ENCODE measurements around the gene TNS3.

The TNS3 gene

GRCh38 chr7:47580811-47581331, 1.0 kb downstream of the TNS3 start:
- no peak for FAIRE-seq

GRCh38 chr7:47580175-47580706, 1.7 kb downstream of the TNS3 start:
- FAIRE-seq: no peak

- FAIRE-seq: no peak
Observed at GRCh38 chr7:47579458-47579857, 2.5 kb downstream of the TNS3 start.

- no peak for FAIRE-seq
Observed at GRCh38 chr7:47578579-47579270, 3.2 kb downstream of the TNS3 start.

- no peak for FAIRE-seq
Observed at GRCh38 chr7:47577321-47577919, 4.5 kb downstream of the TNS3 start.

GRCh38 chr7:47576866-47577306, 5.0 kb downstream of the TNS3 start:
- no peak for FAIRE-seq

- no peak for FAIRE-seq
Observed at GRCh38 chr7:47576031-47576865, 5.7 kb downstream of the TNS3 start.

- no peak for FAIRE-seq
Observed at GRCh38 chr7:47574482-47575329, 7.2 kb downstream of the TNS3 start.

GRCh38 chr7:47573758-47574481, 8.0 kb downstream of the TNS3 start:
- FAIRE-seq: no peak

- FAIRE-seq: no peak
Observed at GRCh38 chr7:47572939-47573757, 8.8 kb downstream of the TNS3 start.

GRCh38 chr7:47572094-47572445, 9.8 kb downstream of the TNS3 start:
- no peak for FAIRE-seq

GRCh38 chr7:47571331-47572093, 10.4 kb downstream of the TNS3 start:
- no peak for FAIRE-seq

- FAIRE-seq: no peak
Observed at GRCh38 chr7:47570649-47571050, 11.3 kb downstream of the TNS3 start.

- FAIRE-seq: no peak
Observed at GRCh38 chr7:47568547-47568946, 13.4 kb downstream of the TNS3 start.

GRCh38 chr7:47568056-47568455, 13.9 kb downstream of the TNS3 start:
- FAIRE-seq: no peak

GRCh38 chr7:47565640-47566250, 16.2 kb downstream of the TNS3 start:
- no peak for FAIRE-seq

- FAIRE-seq: no peak
Observed at GRCh38 chr7:47563521-47563920, 18.4 kb downstream of the TNS3 start.

- FAIRE-seq: no peak
Observed at GRCh38 chr7:47561715-47562446, 20.0 kb downstream of the TNS3 start.

Measured in A204.1 (cell line).